HepG2 (cell line): Measurements from ENCODE around the gene KRTAP9-3.

ENCODE experiments used
- CHD2 ChIP-seq: IDR thresholded peaks from 2 replicates; pipeline ENCODE4 v1.6.1; 2011; ENCODE audit warnings: low read depth, low read length, improper control_type of control experiment
- EZH2 ChIP-seq: conservative IDR thresholded peaks from 2 replicates; pipeline ENCODE4 v1.6.1; 2012; ENCODE audit warnings: mild to moderate bottlenecking, low read depth, low read length, moderate library complexity
- HMGXB4 ChIP-seq, 2 experiments: sonication (generic) in 1 of 2; formaldehyde crosslinking in 1 of 2; IDR thresholded peaks; 2 replicates each; pipeline versions ENCODE4 v1.4.0 to v1.6.1; 2018 to 2020; ENCODE audit warnings: missing genetic modification reagents in 2 of 2, borderline replicate concordance in 1 of 2, low read depth in 1 of 2, mild to moderate bottlenecking in 1 of 2, missing biosample characterization in 1 of 2
- KDM1A ChIP-seq: IDR thresholded peaks from 2 replicates; pipeline ENCODE4 v1.6.1; 2016; ENCODE audit warnings: missing compliant biosample characterization
- NFIB ChIP-seq: sonication (generic); formaldehyde crosslinking; IDR thresholded peaks from 2 replicates; pipeline ENCODE4 v1.9.0; 2021; ENCODE audit warnings: missing genetic modification reagents, mild to moderate bottlenecking, borderline replicate concordance
- NR2F1 ChIP-seq, 2 experiments: fragments of 450-650 bp in 1 of 2; formaldehyde crosslinking in 1 of 2; IDR thresholded peaks; 2 replicates each; pipeline versions ENCODE4 v1.5.0 to v1.6.1; 2016 to 2020; ENCODE audit warnings: mild to moderate bottlenecking in 1 of 2, missing compliant biosample characterization in 1 of 2, missing genetic modification reagents in 1 of 2, moderate library complexity in 1 of 2
- PHF5A ChIP-seq: IDR thresholded peaks from one replicate; pipeline ENCODE4 v1.6.1; 2018; ENCODE audit warnings: low read depth, missing genetic modification reagents; ENCODE audit not compliant: unreplicated experiment
- PRPF4 ChIP-seq: fragments of 200-400 bp; formaldehyde crosslinking; IDR thresholded peaks from 2 replicates; pipeline ENCODE4 v1.6.1; 2016; ENCODE audit warnings: low read length, low read depth; ENCODE audit not compliant: poor library complexity, severe bottlenecking
- SP1 ChIP-seq, 2 experiments: fragments of 450-650 bp in 1 of 2; sonication (generic) in 1 of 2; formaldehyde crosslinking in 1 of 2; IDR thresholded peaks; 2 replicates each; pipeline versions ENCODE4 v1.4.0 to v1.6.1; 2016 to 2020; ENCODE audit warnings: missing genetic modification reagents in 1 of 2
- TCF7 ChIP-seq: sonication (generic); IDR thresholded peaks from 2 replicates; pipeline ENCODE4 v1.6.1; 2016; ENCODE audit warnings: antibody characterized with exemption, low read depth
- ZNF510 ChIP-seq: sonication (generic); formaldehyde crosslinking; IDR thresholded peaks from 2 replicates; pipeline ENCODE4 v1.4.0; 2020; ENCODE audit warnings: low read depth, mild to moderate bottlenecking, missing genetic modification reagents
- ZNF639 ChIP-seq: conservative IDR thresholded peaks from 2 replicates; pipeline ENCODE4 v1.6.1; 2018; ENCODE audit warnings: missing genetic modification reagents
- ZSCAN5A ChIP-seq: sonication (generic); formaldehyde crosslinking; IDR thresholded peaks from 2 replicates; pipeline ENCODE4 v1.8.0; 2022; ENCODE audit warnings: mild to moderate bottlenecking, missing genetic modification reagents, borderline replicate concordance

GRCh38 chr17:41267711-41268110 is 35.5 kb downstream of the KRTAP9-3 start:
- no peak for TF ChIP-seq KDM1A (CRISPR knock-in tag)
- TF ChIP-seq ZNF639 (CRISPR knock-in tag): no peak
- TF ChIP-seq TCF7: no peak
- no peak for TF ChIP-seq SP1 (IDR thresholded peaks at IDR 0.05)
- no peak for TF ChIP-seq SP1 (CRISPR knock-in tag; IDR thresholded peaks at IDR 0.05)
- no peak for TF ChIP-seq NR2F1 (CRISPR knock-in tag; IDR thresholded peaks at IDR 0.05)
- no peak for TF ChIP-seq HMGXB4 (CRISPR knock-in tag; IDR thresholded peaks at IDR 0.05; ENCODE audit: borderline replicate concordance in 1 of 2, low read depth in 1 of 2)
- no peak for TF ChIP-seq ZNF510 (CRISPR knock-in tag)
- no peak for TF ChIP-seq EZH2
- no peak for TF ChIP-seq CHD2
- no peak for TF ChIP-seq PHF5A (CRISPR knock-in tag)
- no peak for TF ChIP-seq NFIB (CRISPR knock-in tag)
- no peak for TF ChIP-seq PRPF4
- no peak for TF ChIP-seq ZSCAN5A (CRISPR knock-in tag)
